GOT3 (cell line): ENCODE data around the gene PATJ.
"Not testable (repeated sequence)": the region's sequence is repeated elsewhere in the genome, so short reads cannot be mapped to it uniquely, and the experiment has no call there.

Experiments
- DNase-seq: peaks from one replicate; lab custom pipeline; 2025; ENCODE audit warnings: mixed read lengths; lab: John Stamatoyannopoulos, UW

The PATJ gene

GRCh38 chr1:61942856-61943255 lies 200.6 kb downstream of the PATJ start:
- no peak for DNase-seq

DNA sequence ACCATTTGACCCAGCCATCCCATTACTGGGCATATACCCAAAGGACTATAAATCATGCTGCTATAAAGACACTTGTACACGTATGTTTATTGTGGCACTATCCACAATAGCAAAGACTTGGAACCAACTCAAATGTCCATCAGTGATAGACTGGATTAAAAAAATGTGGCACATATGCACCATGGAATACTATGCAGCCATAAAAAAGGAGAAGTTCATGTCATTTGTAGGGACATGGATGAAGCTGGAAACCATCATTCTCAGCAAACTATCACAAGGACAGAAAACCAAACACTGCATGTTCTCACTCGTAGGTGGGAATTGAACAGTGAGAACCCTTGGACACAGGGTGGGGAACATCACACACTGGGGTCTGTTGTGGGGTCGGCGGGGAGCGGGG lies 206.4 kb downstream of the PATJ start:
- not testable (repeated sequence) for DNase-seq

GRCh38 chr1:61950418-61950817 lies 208.1 kb downstream of the PATJ start:
- DNase-seq, result no peak

- DNase-seq, result no peak
These were observed 209.7 kb downstream of the PATJ start for GRCh38 chr1:61951731-61952580.

- no peak for DNase-seq
These were observed 210.4 kb downstream of the PATJ start for GRCh38 chr1:61952675-61953074.

DNA sequence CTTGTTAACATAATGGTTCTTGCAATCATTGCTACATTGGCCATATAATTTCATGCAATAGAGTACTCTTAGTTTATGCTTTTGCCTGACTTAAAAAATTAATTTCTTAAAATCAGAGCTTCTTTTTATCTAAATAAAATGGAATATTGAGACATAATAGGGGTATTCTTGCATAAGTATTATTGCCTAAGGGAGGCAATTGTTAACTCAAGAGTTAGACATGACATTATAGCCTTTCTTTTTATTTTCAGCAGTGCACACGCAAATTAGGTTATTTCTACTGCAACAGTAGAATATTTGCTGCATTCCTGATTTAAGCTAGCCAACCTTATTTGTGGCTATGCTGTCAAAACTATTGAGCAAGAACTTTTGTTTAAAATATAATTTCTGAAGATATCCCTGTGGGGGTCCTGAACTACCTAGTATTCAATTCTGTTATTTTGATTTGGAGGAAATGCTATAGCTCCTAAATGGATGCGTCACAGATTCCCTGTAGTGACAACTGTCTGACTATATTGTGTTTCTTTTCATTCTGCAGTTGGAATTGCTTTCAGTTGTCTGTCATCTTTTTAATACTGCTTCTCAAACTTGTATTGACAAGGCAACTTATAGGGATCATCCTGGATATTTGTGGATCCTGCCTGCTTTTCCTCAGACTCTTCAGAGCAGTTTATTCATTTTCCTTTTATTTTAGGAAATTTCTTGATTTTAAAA lies 211.0 kb downstream of the PATJ start:
- DNase-seq, result no peak

DNA sequence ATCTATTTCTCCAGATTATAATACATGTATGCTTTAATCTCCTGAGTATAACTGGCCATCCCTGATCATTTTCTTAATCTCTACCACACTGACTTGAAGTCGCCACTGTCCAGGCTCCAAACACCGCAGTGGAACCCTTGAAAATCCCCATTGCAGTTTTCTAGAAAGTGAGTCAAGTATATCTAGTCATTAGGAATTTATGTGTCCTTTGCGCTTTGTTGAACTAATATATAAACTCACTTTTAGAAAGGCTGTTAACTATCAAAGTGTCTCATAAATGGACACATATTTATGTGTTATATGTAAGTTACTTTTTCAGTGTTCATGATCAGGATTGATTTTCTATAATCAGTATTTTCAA lies 211.5 kb downstream of the PATJ start:
- no peak for DNase-seq

DNA sequence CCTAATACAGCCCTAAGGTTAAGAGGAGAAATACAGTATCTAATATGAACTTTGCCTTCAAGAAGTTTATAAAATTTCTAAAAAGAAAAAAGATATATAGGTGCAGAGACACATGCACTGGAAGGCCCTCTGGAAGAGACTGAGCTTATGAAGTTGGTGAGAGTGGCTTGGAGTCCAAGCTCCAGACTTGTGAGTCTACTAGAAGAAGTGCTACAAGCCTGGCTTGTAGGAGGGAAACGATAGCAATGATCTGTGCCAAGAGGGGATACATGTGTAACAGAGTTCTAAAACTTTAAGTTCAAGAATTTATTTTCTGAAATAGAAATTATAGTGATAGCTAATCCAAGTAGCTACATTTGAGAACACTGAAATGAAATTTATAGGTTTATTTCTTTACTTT lies 213.0 kb downstream of the PATJ start:
- DNase-seq, result no peak

- no peak for DNase-seq
These were observed 213.9 kb downstream of the PATJ start for GRCh38 chr1:61956016-61956645.

GRCh38 chr1:61956784-61957183 lies 214.5 kb downstream of the PATJ start:
- no peak for DNase-seq

- DNase-seq, result no peak
These were observed 218.7 kb downstream of the PATJ start for GRCh38 chr1:61961009-61961408.

DNA sequence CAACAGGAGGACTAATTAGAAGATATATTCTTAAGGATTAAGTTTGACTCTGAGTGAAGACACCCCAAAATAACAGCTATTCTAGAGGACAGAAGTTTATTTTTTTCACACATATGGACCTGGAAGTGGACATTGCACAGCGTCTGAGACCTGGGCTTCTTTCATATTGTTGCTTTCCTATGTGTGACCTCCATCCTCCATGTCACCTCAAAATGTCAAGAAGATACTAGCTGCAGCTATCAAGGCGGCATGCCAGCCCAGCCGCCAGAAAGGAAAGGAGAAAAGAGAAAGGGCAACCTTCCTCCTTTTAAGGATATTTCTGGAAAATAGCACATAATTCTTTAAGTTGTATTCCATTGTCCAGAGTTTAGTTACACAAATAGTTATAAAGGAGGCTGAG lies 220.4 kb downstream of the PATJ start:
- DNase-seq, result no peak

GRCh38 chr1:61966450-61967225 lies 224.4 kb downstream of the PATJ start:
- not testable (repeated sequence) for DNase-seq

- DNase-seq, result no peak
These were observed 225.5 kb downstream of the PATJ start for GRCh38 chr1:61967750-61968149.

- no peak for DNase-seq
These were observed 226.6 kb downstream of the PATJ start for GRCh38 chr1:61968869-61969268.

GRCh38 chr1:61973100-61973837 lies 231.0 kb downstream of the PATJ start:
- DNase-seq, result no peak

GRCh38 chr1:61975638-61976037 lies 233.4 kb downstream of the PATJ start:
- DNase-seq, result no peak

DNA sequence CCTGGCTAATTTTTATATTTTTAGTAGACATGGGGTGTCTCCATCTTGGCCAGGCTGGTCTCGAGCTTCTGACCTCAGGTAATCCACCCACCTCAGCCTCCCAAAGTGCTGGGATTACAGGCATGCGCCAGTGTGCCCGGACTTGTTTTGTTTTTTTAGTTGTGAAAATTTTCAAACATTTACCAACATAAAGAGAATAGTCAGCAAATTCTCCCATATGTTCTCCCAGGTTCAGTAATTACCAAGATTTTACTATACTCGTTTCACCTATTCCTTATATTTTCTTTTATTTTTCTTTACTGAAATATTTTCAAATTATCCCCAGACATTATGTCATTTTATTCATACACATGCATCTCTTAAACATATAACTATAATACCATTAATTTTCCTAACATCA lies 234.3 kb downstream of the PATJ start:
- no peak for DNase-seq

DNA sequence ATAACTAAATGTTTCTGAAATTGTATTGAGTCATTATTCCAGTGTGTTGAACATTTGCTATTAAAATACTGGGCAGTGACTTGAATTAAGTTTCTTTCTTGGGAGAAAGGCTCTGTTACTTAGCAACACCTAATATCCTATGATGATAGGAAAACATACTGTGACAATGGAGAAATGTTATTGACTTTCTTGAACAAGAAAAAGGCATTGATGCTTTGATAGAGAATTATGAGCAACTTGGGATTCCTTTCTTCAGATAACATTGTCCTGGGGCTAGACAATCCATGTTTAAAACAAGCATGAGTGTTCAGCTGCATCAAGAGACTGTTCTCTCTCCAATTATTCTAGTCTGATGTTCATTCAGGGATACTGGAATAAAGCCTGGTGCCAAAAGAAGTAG lies 236.5 kb downstream of the PATJ start:
- no peak for DNase-seq

DNA sequence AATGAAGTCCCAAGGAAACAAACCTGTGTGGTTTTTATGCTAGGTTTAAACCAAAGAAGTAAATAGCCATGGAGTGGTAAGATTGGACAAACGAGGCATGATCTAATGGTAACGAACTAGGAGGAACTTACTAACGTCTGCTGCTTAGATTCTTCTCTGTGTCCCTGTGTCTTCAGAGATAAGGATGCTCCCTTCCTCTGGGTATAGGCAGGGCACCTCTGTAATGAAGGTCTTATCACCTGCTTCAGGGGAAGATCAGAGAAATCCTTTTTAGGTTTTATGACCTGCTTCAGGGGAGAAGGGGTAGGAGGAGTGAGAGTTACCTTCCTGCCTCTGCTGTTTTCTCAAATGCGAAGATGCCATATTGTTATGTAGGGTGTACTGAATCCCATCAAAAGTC lies 237.4 kb downstream of the PATJ start:
- no peak for DNase-seq

- no peak for DNase-seq
These were observed 238.3 kb downstream of the PATJ start for GRCh38 chr1:61980561-61980960.
